Panc1 (cell line): Measurements from ENCODE around the gene MRPL41. TPM values are rescaled to one million over a fixed set of nuclear protein-coding genes. Genes with fewer than 3 reads are reported as not detected.

ENCODE experiments used
- ATAC-seq: fragments of 200-7000 bp; cut with Tn5 transposase; 2 replicates; pipeline ENCODE4 v1.9.1; 2020; ENCODE audit warnings: mild to moderate bottlenecking, moderate library complexity
- BruUV-seq: library from RNA; stranded (reverse); fragments of 400-500 nt; replicated peaks from 2 replicates; lab custom pipeline; 2021; lab: Mats Ljungman, UMichigan
- CTCF ChIA-PET: fragments of 300-600 bp; sonication (Branson Sonifier 250); formaldehyde crosslinking; loops from one replicate; lab custom pipeline; 2022; ENCODE audit warnings: antibody characterized with exemption; lab: Charles Lee
- POLR2A ChIA-PET: fragments of 300-600 bp; sonication (Branson Sonifier 250); formaldehyde crosslinking; loops from one replicate; lab custom pipeline; 2022; ENCODE audit warnings: antibody characterized with exemption; lab: Charles Lee
- DNase-seq: peaks from one replicate; pipeline ENCODE4 v3.0.0-alpha.2; 2010; ENCODE audit warnings: low read depth, low spot score
- H3K27ac ChIP-seq: 2 replicates; pipeline ENCODE4 v1.5.1; 2011; ENCODE audit warnings: mild to moderate bottlenecking, low read length, inconsistent platforms
- H3K27me3 ChIP-seq: fragments of 200-500 bp; sonication (Bioruptor generic); 2 replicates; pipeline ENCODE4 v1.6.0; 2014; ENCODE audit warnings: low read length, inconsistent platforms; ENCODE audit not compliant: control insufficient read depth, insufficient read depth
- H3K36me3 ChIP-seq: fragments of 200-500 bp; sonication (Bioruptor generic); 2 replicates; pipeline ENCODE4 v1.5.1; 2014; ENCODE audit warnings: inconsistent platforms, mild to moderate bottlenecking, low read length, moderate library complexity; ENCODE audit not compliant: control insufficient read depth, insufficient read depth
- H3K4me1 ChIP-seq: 2 replicates; pipeline ENCODE4 v1.5.1; 2011; ENCODE audit warnings: inconsistent platforms, mild to moderate bottlenecking, low read length, moderate library complexity; ENCODE audit not compliant: control insufficient read depth, insufficient read depth
- H3K4me3 ChIP-seq, 2 experiments: 2 replicates each; pipeline ENCODE4 v1.5.1; 2011 to 2012; ENCODE audit warnings: low read depth in 2 of 2, low read length in 2 of 2, mild to moderate bottlenecking in 2 of 2, inconsistent platforms in 1 of 2, moderate library complexity in 1 of 2
- H3K9me3 ChIP-seq: fragments of 200-500 bp; sonication (Bioruptor generic); 2 replicates; pipeline ENCODE4 v1.5.1; 2014; ENCODE audit warnings: low read depth, mild to moderate bottlenecking, inconsistent platforms, low read length, moderate library complexity; ENCODE audit not compliant: control insufficient read depth, insufficient read depth
- CTCF ChIP-seq: fragments of 450-650 bp; IDR thresholded peaks from 2 replicates; pipeline ENCODE4 v1.5.1; 2017; ENCODE audit warnings: mild to moderate bottlenecking
- POLR2AphosphoS5 ChIP-seq: IDR thresholded peaks from 2 replicates; pipeline ENCODE4 v1.6.1; 2012; ENCODE audit warnings: mild to moderate bottlenecking, low read depth, low read length, moderate library complexity
- REST ChIP-seq, 2 experiments: IDR thresholded peaks; 2 replicates each; pipeline ENCODE4 v1.6.1; 2011 to 2012; ENCODE audit warnings: low read depth in 2 of 2, control low read depth in 1 of 2, low read length in 1 of 2, mild to moderate bottlenecking in 1 of 2, moderate library complexity in 1 of 2; ENCODE audit not compliant: insufficient read depth in 1 of 2
- SIN3A ChIP-seq: IDR thresholded peaks from 2 replicates; pipeline ENCODE4 v1.6.1; 2012; ENCODE audit warnings: low read depth, mild to moderate bottlenecking, low read length, moderate library complexity, borderline replicate concordance; ENCODE audit not compliant: insufficient read depth
- TCF7L2 ChIP-seq: IDR thresholded peaks from 2 replicates; pipeline ENCODE4 v1.6.1; 2011; ENCODE audit warnings: mild to moderate bottlenecking, low read depth, low read length, inconsistent platforms
- in situ Hi-C: cut with HindIII; loops from 2 replicates; pipeline ENCODE4 v1.10.0; 2016; ENCODE audit warnings: low sequenced_read_pairs, low pct_unique_long_range_greater_than_20kb
- intact Hi-C: fragments of 100-400 bp; cut with micrococcal nuclease; formaldehyde crosslinking; loops from one replicate; pipeline ENCODE4 v1.10.0; 2022; ENCODE audit not compliant: unreplicated experiment
- total RNA-seq: library from RNA; stranded (reverse); gene quantifications from one replicate; pipeline ENCODE4 v1.2.1, GENCODE V29; 2021; ENCODE audit not compliant: unreplicated experiment

MRPL41 gene
- total RNA-seq, 1 experiment from 2014 or later = 86.4 TPM

- Histone ChIP-seq H3K4me3 (no peak overlapping the region), H3K36me3 (no peaks in the 10 kb centered on the region), H3K4me1 (no peaks in the 10 kb centered on the region), H3K9me3 (no peaks in the 10 kb centered on the region), H3K27ac (no peak overlapping the region), H3K27me3 (no peaks in the 10 kb centered on the region)
- CTCF ChIA-PET = no interaction called here
- in situ Hi-C loops (no loop called here), intact Hi-C loops (no loop called here)
- TF ChIP-seq TCF7L2 (no peak), CTCF (no peak), REST (IDR thresholded peaks at IDR 0.05; ENCODE audit: insufficient read depth in 1 of 2, low read depth in 2 of 2, low read length in 1 of 2) (no peak), SIN3A (no peak), POLR2AphosphoS5 (no peak)
- no TSS peak for BruUV-seq
- ATAC-seq = no peak
- POLR2A ChIA-PET = no interaction called here
- DNase-seq = no peak
Observed at GRCh38 chr9:137520614-137521404, 30.9 kb upstream of the MRPL41 start.

GRCh38 chr9:137521405-137521985 is 30.2 kb upstream of the MRPL41 start:
- CTCF ChIA-PET = no interaction called here
- in situ Hi-C loops = no loop called here
- no TSS peak for BruUV-seq
- no peak overlapping the region for H3K4me3 ChIP-seq
- H3K4me1 ChIP-seq = no peaks in the 10 kb centered on the region
- ATAC-seq (no peak), DNase-seq (no peak)
- POLR2A ChIA-PET = no interaction called here
- no peak for TF ChIP-seq SIN3A
- H3K27me3 ChIP-seq = no peaks in the 10 kb centered on the region
- H3K27ac ChIP-seq = no peak overlapping the region
- H3K9me3 ChIP-seq = no peaks in the 10 kb centered on the region
- intact Hi-C loops = no loop called here
- H3K36me3 ChIP-seq = no peaks in the 10 kb centered on the region
